Amniotic stem cell (primary cell): ENCODE results near the gene MCM3AP.
A peak's percentile ranks its signal among the peaks of the same experiment; 100 is the strongest.
"Not testable (repeated sequence)": the region's sequence is repeated elsewhere in the genome, so short reads cannot be mapped to it uniquely, and the experiment has no call there.

Experiments used
- DNase-seq: peaks from one replicate; lab custom pipeline; 2025; lab: John Stamatoyannopoulos, UW

MCM3AP gene

GRCh38 chr21:46311568-46311967 is 26.2 kb upstream of the MCM3AP start:
- DNase-seq, result no peak

- not testable (repeated sequence) for DNase-seq
These were observed 24.8 kb upstream of the MCM3AP start for GRCh38 chr21:46310260-46310659.

GRCh38 chr21:46308431-46308830 is 23.0 kb upstream of the MCM3AP start:
- DNase-seq, result no peak

- DNase-seq, result no peak
These were observed 22.2 kb upstream of the MCM3AP start for GRCh38 chr21:46307625-46308024.

GRCh38 chr21:46304955-46305354 is 19.5 kb upstream of the MCM3AP start:
- no peak for DNase-seq

- no peak for DNase-seq
These were observed 19.0 kb upstream of the MCM3AP start for GRCh38 chr21:46304437-46304836.

GRCh38 chr21:46301759-46302158 is 16.3 kb upstream of the MCM3AP start:
- no peak for DNase-seq

- DNase-seq, result no peak
These were observed 13.8 kb upstream of the MCM3AP start for GRCh38 chr21:46299167-46299566.

- DNase-seq, result no peak
These were observed 12.2 kb upstream of the MCM3AP start for GRCh38 chr21:46297338-46298271.

- no peak for DNase-seq
These were observed 10.8 kb upstream of the MCM3AP start for GRCh38 chr21:46295996-46296752.

GRCh38 chr21:46295177-46295770 is 9.9 kb upstream of the MCM3AP start:
- DNase-seq, result no peak

- DNase-seq, result no peak
These were observed 9.3 kb upstream of the MCM3AP start for GRCh38 chr21:46294647-46295176.

GRCh38 chr21:46291561-46291960 is 6.2 kb upstream of the MCM3AP start:
- DNase-seq, result no peak

GRCh38 chr21:46289655-46290179 is 4.3 kb upstream of the MCM3AP start:
- DNase-seq, result no peak

GRCh38 chr21:46287541-46287940 is 2.1 kb upstream of the MCM3AP start:
- no peak for DNase-seq

GRCh38 chr21:46286648-46287002 is 1.2 kb upstream of the MCM3AP start:
- no peak for DNase-seq

- DNase-seq, result peak; percentile 94
These were observed 593 bp upstream of the MCM3AP start, which contains the start of gene YBEY for GRCh38 chr21:46285761-46286647. Gene YBEY, plus strand, starts transcription at chr21:46286342. Its CDS starts 572 bp downstream, at chr21:46286914.

GRCh38 chr21:46284733-46285132 is 678 bp downstream of the MCM3AP start:
- no peak for DNase-seq

GRCh38 chr21:46284077-46284644 is 1.2 kb downstream of the MCM3AP start:
- no peak for DNase-seq

GRCh38 chr21:46274797-46275390 is 10.5 kb downstream of the MCM3AP start:
- no peak for DNase-seq
